GM13976 (cell line): ENCODE results near the gene C5orf58.
"Not testable (repeated sequence)": the region's sequence is repeated elsewhere in the genome, so short reads cannot be mapped to it uniquely, and the experiment has no call there.

ENCODE experiments used
- DNase-seq: peaks from one replicate; pipeline ENCODE4 v3.0.0; 2012; ENCODE audit warnings: low spot score
- in situ Hi-C: fragments of 300-500 bp; cut with MboI; formaldehyde crosslinking; loops from one replicate; pipeline ENCODE4 v1.12.0; 2022; ENCODE audit warnings: low sequenced_read_pairs, mixed read lengths, inconsistent platforms; ENCODE audit not compliant: unreplicated experiment
- TF ChIP-seq, protein P1 (sequence below): IDR thresholded peaks from 2 replicates; pipeline ENCODE4 v1.5.1; 2012; ENCODE audit warnings: borderline replicate concordance, mild to moderate bottlenecking; ENCODE audit not compliant: insufficient read depth; ENCODE audit errors: extremely low read depth, missing control alignments, control extremely low read depth

Gene C5orf58

DNA sequence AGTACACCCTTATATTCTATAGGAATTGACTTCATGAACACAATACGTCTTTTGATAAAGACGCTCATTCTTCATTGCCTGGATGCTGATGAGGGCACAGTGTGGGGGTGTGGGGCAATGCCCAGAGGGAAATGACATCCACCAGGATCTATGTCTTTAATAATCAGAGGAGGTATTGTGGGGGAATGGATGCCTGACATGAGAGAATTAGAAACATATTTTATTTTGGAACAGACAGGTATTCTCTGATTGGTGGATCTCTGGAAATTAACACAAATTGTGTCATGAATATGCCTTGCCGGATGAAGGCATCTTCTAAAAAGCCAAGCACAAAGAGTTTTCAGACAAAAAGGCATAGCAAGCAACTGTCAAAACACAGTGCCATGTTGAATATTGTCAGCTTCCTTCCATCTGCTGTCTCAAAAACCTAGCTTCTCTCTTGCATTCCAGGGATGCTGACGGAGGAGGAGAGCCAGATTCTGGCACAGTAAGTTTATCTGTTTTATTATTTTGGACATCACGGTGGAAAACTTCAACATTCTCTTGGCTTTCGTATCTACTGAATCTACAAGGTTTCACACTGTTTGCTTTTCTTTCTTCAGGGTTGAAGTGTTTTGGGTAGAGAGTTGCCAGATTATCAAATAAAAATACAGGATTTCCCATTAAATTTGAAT is 3.9 kb upstream of the C5orf58 start:
- TF ChIP-seq, protein P1, sequence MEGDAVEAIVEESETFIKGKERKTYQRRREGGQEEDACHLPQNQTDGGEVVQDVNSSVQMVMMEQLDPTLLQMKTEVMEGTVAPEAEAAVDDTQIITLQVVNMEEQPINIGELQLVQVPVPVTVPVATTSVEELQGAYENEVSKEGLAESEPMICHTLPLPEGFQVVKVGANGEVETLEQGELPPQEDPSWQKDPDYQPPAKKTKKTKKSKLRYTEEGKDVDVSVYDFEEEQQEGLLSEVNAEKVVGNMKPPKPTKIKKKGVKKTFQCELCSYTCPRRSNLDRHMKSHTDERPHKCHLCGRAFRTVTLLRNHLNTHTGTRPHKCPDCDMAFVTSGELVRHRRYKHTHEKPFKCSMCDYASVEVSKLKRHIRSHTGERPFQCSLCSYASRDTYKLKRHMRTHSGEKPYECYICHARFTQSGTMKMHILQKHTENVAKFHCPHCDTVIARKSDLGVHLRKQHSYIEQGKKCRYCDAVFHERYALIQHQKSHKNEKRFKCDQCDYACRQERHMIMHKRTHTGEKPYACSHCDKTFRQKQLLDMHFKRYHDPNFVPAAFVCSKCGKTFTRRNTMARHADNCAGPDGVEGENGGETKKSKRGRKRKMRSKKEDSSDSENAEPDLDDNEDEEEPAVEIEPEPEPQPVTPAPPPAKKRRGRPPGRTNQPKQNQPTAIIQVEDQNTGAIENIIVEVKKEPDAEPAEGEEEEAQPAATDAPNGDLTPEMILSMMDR: no peak
- DNase-seq: no peak
- in situ Hi-C loops: loop anchor here (10.0 kb wide), 1 partner anchor 186 kb away; no protein-coding TSS in a partner anchor

DNA sequence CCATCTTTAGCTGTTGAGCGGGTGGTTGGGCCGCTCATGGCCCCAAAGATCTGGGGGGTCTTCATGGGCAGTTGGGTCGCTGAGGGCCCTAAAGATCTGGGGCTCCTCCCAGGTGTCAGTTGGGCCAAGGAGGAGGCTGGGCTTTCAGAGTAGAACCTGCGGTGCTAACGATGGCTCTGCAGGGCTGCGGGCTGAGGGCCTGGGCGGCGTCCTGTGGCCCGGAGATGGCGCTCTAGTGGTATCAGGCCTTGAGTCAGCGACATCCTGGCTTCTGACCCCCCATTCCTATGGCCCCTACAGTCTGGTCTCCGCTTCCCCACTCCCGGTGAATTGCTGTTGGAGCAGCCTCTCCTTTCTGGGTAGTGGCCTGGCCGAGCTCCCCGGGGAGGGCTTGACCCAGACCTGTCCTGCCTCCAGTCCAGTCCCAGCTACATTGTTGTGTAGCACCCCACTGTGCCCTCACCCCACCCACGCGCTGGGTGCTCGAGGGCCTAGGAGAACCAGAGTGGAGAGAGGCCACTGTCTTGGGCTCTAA is 640 bp downstream of the C5orf58 start:
- DNase-seq: no peak
- in situ Hi-C loops: no loop called here
- TF ChIP-seq, protein P1: no peak

DNA sequence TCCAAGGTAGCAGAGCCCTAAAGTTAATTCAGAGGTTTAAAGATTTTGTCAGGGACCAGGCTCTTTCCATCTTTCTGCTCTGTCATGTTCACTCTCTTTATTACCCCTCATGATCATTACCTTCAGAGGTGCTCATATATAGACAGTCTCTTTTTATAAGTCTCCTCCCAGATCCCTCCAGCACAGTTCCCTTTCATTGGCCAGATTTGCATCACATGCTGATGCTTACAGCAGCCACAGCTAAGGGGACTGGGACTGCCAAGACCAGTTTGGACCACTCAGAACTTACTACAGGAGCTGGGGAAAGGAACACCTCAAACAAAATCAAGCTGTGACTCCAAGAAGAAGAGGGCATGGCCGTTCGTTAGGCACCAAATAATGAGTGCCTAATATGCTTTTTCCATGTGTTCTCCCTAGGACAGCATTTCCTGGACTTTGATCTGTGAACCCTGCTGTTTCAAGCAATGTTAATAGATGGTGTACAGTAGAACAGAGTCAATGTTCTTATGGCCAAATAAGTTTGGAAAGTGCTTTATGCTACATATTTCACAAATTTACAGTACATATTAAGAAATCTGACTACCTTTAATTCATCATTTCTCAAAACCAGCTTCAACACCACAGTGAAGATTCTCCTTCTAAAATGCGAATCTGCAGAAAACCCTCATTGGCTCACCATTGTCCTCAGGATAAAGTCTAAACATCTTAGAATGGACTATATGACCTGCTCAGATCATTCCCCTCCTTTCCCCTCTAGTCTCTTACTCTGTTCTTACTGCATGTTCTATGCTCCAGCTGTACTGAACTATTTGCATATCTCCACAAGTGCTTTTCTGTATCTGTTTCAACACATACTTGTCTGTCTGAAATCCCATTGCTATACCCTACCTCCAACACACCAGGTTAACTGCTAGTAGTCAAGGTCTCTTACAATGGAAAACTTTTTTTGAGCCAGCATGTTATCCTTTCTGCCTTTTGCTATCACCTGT is 3.4 kb downstream of the C5orf58 start:
- in situ Hi-C loops: no loop called here
- TF ChIP-seq, protein P1: no peak
- no peak for DNase-seq

DNA sequence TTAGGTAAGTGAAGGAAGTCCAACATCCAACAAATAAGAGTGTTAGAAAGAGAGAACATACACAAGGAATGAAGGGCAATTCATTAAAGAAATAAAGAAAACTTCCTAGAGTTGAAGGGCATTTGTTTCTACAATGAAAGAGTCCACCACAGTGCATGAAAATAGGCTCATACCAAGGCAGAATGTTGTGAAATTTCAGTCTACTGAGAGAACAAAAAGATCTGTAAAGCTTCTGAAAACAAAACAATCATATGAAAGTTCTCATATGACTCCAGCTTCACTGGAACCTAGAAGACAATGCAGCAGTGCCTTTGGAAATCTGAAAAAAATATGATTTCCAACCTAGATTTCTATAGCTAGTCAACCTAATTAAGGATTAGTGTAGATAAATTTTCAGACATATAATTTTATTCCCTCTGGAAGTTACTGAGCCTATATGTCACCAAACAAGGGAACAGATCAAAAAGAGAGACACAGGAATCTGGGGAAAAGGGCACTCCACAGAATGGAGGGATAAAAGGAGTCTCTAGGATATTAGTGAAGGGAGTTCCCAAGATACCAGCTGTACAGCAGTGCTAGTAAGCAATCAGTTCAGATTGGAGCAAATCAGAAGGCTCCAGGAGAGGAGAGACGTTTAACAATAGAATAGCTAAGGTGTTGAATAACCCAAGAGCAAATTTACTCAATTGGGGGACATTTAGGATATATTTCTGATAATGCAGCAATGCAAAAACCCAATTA is 5.8 kb downstream of the C5orf58 start:
- TF ChIP-seq, protein P1: no peak
- in situ Hi-C loops: no loop called here
- no peak for DNase-seq

DNA sequence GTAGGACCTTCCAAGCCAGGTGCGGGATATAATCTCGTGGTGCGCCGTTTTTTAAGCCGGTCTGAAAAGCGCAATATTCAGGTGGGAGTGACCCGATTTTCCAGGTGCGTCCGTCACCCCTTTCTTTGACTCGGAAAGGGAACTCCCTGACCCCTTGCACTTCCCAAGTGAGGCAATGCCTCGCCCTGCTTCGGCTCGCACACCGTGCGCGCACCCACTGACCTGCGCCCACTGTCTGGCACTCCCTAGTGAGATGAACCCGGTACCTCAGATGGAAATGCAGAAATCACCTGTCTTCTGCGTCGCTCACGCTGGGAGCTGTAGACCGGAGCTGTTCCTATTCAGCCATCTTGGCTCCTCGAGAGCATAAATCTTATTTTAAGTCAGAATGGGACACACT is 12.7 kb downstream of the C5orf58 start:
- DNase-seq, in situ Hi-C loops: not testable (repeated sequence)

DNA sequence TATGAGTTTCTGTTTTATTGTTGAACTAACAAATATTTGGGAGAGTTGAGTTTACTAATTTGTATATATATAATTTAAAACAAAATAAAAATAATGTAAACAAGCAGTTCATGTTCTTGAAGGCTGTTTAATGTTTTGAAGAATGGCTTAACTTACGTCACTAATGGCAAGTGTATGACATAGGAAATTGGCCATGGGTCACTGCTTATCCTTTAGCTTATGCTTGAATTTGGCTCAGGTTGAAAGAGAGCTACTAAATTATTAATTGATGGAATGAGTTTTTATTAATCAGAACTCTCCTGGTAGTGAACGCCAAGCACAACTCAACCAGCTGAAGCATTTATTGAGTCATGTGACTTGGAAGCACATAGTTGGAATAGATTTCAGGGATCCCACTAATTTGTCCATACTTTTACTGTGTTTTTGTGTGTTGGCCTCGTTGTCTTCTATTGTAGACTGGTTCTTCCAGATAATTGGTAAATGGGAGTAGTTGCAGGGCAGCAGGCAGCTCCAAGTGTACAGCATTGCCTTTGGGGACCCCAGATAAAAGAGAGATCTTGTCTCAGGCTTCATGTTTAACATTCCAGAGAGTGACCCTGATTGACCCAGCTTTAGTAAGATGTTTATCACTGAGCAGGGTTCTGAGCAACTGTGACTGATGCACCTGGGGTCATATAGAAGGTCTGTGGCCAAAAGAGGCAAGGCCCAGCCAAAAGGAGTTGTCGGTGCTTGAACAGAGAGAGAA is 13.5 kb downstream of the C5orf58 start:
- no peak for DNase-seq
- TF ChIP-seq, protein P1: no peak
- in situ Hi-C loops: no loop called here
